HG03342 (cell line): ENCODE data around the gene KCNE3.

ENCODE experiments used
- ATAC-seq: cut with Tn5 transposase; IDR thresholded peaks from one replicate; pipeline ENCODE4 v1.9.1; 2021; ENCODE audit warnings: mild to moderate bottlenecking, moderate library complexity; ENCODE audit not compliant: unreplicated experiment

Gene KCNE3

DNA sequence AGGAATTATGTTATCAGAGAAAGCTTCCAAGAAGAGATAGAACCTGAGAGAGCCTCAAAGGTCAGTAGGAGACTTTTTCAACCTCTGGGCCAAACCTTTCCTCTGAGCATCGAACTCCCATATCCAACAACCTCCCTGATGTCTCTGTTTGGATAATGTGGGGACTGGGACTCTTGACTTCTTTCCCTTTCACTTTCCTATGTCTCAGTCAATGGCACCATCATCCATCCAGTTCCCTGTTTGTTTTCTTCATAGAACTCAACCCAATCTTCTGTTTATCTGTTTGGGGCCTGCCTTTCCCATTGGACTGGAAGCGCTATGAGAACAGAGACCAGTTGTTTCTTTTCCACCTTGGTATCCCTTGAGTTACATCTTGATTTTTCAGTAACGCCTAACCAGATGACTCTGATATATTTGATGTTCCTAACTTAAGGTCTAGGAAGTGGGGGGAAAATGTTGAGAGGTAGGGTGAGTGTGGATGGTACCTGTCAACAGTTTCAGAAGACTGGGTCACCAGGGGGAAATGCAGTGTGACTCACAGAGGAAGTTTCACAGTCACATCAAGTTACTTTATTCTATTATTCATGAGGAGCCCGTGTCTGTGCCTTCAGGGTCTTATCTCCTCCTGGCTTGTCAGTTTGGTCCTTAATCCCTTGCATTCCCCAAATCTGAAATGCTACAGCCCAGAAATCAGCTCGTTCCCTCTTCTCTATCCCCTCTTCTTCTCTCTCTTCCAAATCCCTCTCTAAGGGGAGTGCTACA, 4.5 kb upstream of the KCNE3 start:
- no peak for ATAC-seq

DNA sequence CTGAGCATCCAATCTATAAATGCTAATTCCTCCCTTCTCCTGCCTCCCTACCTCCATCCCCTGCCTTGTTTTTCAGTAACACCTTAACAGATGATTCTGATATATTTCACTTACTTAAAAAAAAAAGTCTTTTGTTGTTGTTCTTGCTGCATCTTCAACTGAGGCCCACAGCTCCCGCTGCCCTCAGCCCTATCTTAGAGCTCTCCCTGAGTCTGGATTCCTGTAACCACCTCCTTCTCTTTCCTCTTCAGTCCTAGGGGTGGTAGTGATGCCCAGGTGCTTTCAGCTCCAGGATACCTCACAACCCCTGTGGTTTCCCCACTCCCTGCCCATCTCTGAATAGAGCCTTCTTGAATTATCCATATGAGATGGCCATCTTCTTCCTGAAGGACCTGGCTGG, 3.7 kb upstream of the KCNE3 start:
- no peak for ATAC-seq

DNA sequence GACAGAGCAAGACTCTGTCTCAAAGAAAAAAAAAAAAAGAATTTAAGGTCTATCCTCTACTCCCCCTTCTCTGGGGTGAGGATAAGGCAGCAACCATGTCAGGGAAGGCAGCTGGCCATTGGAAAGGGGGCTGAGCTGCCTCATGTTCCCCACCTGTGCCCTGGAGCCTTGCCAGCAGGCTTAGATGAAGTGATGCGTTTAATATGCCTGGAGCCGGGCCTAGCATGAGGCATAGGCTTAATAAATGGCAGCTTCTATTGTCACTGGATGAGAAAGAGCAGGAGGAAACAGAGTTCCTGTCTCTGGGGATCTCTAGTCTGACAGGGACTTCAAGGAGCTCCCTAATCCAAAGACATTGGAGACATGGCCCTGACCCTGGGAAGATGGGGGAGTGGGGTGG, 3.2 kb upstream of the KCNE3 start:
- no peak for ATAC-seq

DNA sequence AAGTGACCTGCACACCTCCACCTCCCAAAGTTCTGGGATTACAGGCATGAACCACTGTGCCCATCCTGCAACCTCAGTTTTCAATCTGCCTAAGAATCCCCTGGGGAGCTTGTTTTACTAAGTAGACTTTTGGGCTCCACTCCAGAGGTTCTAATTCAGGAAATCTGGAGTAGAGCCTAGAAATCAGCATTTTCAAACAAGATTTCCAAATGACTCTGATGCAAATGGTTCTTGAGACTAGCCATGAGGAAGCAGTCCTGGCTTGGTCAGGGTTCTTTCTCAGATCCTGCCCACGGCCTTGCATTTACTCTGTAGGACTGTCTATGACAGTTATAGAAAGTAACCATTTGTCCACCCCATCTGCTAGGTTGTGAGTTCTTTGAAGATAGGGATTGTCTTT, 1.6 kb upstream of the KCNE3 start:
- ATAC-seq, result no peak

DNA sequence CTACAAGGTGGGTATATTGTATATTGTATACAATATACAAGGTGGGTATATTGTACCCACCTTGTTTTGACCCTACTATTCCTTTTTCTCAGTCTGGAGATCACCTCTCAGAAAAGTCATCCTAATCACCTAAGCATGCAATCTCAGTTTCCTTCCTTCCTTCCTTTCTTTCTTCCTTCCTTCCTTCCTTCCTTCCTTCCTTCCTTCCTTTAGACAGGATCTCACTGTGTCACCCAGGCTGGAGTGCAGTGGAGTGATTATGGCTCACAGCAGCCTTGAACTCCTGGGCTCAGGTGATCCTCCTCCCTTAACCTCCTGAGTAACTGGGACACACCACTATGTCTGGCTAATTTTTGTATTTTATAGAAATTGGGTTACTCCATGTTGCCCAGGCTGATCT, 1.2 kb upstream of the KCNE3 start:
- no peak for ATAC-seq

DNA sequence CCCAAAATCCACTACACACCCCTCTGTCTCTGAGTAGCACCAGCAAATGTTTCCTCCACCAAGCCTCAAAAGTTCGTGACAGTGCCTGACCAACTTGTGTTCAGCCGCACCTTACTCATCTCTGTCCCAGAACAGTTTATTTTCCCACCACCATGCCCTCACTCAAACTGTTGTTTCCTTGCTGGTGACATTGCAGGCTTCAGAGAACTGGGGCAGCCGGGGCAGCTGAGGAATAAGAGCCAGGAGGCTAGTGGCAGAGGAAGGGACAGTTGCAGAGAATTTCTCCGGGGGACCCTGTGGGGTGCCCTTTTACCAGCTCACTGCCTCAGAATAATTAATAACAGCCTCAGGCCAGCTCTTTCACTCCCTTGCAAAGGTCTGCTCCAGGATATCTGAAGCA, 709 bp upstream of the KCNE3 start:
- no peak for ATAC-seq

DNA sequence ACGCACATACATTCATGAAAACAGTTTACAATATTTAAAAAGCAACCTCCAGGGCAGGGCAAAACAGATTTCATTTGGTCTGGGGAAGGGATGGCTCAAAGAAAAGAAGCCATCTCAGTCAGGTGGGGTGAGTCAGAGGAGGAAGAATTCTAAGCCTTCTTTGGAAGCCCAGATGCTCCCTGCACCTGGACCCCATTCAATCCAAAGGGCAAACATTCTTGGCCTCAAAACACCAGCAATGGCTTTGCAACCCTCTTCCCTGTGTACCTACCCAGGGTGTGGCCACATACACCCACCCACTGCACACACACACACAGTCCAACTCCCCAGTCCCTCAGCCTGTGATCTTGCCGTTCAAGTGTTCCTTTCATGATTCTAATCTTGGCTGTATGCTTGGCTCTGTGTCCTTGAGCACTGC, 2.0 kb downstream of the KCNE3 start:
- no peak for ATAC-seq

DNA sequence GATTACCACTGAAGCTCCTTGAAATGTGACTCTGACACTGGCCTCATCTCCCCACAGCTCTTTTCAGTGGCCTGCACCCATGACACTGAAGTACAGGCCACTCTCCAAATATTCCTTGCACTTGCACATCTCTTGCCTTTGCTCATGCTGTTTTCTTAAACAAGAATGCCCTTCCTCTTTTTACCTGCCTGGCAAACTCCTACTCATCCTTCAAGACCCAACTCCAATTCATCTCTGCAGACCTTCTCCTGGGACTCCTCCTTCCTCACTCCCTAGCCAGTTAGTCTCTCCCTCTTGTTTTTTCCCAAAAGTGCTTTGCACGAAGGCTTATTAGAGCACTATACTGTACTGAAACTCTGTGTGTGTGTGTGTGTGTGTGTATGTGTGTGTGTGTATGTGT, 2.6 kb downstream of the KCNE3 start:
- ATAC-seq, result no peak

DNA sequence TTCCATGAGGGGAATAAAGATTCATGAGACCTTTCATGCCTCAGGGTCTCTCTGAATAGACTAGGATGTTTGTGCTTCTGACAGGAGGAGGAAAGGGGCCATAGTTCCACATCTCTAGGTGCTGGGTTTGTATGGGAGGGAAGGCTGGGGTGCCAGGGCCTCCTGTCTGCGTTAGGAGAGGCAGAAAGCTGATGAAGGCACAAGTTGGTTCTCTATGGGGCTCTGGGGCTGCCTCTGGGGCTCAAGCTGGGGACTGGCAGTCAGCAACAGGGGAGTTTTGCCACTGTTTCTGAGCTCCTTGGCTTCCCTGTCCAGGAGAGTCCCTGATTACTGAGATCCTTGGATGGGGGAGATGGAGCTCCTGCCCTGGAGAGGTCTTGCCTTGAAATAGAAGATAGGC, 4.1 kb downstream of the KCNE3 start:
- no peak for ATAC-seq

DNA sequence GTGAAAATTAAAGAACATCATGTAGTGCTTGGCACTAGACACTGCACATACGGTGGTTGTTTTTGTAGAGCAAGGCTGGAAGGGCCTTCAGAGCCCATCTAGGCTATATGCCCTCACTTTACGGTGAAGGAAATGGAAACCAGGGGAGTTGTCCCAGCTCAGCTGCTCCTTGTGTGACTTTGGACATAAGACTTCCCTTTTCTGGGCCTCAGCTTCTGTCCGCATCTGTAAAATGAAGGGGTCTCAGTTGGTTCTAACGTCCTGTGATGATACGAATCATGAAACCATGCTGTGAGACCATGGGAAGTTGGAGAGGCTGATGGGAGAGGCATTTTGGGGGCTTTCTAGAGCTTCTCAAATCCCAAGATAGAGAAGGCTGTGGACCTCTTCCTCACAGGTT, 4.7 kb downstream of the KCNE3 start:
- ATAC-seq, result no peak

DNA sequence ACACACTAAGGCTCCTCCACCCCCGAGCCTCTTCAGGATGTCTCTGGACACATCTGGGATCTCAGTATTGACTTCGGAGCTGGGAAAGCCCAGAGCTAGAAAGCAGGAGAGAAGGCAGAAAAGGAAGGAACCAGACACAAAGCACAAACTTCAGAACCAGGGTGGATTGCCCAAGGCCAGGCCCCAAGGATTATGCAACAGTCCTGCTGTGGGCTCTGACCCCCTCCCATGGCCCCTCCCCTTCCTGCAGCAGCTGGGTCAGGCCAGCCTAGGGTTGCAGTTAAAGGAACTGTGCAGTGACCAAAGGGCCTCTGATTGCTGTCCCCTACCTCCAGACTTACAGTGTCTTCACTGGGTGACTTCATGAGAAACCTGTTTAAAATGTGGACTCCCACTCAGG, 5.3 kb downstream of the KCNE3 start:
- no peak for ATAC-seq

DNA sequence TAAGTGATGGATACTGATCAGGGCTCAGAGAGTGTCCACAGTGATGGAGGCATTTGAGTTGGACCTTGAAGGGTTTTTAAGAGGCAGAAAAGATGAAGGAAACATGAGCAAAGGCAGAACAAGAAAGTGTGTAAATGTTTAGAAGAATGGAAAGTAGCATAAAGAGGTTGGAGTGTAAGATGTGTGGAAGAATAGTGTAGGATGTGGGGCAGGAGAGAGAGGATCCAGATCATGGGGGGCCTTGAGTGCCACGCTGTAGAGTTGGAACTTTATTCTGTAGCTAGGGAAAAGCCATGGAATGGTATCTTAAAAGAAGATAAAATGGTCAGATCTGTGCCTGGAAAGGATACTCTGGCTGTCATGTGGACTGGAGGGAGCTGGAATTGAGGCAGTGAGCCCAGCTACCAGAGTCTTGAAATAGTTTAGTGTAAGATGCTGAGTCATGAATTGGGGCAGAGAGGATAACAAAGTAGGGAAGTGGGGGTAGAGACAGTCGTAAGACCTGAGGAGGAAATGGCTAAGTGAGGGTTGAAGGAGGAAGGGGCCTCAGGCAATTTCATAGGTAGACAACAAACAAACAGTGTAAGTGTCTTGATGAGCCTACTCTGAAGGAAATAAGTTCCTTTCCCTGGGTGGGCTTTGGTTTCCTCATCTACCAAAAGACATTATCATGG, 6.7 kb downstream of the KCNE3 start:
- no peak for ATAC-seq

DNA sequence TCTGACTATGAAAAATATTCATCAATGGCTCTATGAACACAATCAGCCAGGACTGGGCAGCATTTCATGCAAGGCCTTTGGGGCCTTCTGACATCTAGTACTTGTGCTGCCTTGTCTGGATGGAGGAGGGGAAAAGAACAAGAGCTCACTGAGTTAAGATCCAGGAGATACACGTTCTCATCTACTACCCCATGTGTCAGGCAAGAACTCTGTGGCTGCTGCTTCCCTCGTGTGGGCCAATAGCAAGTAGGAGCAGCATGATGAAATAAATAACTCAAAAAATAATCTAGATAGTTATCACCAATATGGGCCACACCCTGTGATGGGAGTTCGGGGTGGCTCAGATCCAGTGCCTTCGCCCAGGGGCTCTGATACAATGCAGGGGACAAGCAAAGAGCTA, 7.3 kb downstream of the KCNE3 start:
- ATAC-seq, result no peak

DNA sequence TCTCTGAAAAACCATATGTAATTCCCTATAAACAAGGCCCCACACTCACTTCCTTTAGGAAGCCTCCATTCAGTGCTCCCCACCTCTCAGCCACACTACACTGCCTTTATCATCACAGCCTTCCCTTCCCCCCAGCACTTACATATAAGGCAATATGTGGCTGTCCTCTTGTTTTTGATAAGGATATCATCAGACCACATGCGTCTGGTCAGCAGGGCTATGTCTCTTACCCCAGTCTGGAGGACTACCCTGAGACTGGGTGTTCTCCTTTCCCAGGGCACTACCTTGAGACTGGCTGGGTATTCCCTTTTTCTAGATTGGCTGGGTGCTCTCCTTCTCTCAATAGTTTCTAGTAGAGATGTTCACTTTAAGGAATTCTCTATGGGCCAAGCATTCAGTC, 7.8 kb downstream of the KCNE3 start:
- no peak for ATAC-seq

DNA sequence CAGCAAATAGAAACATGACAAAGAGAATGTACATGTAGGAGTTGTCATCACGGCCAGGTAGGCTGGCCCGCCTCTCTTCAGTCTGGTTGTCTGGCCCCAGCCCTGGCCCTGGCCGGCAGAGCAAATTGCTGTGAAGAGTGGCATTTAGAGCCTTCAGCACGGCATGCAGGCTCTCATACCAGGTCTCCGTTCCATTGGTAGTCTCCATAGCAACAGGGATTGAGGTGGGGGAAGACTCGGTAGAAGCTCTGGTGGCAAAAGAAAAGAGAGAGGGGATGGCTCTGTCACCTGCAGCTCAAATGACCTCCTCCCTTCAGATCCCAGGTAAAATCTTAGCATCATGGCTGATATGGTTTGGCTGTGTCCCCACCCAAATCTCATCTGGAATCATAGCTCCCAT, 10.0 kb downstream of the KCNE3 start:
- ATAC-seq, result no peak

DNA sequence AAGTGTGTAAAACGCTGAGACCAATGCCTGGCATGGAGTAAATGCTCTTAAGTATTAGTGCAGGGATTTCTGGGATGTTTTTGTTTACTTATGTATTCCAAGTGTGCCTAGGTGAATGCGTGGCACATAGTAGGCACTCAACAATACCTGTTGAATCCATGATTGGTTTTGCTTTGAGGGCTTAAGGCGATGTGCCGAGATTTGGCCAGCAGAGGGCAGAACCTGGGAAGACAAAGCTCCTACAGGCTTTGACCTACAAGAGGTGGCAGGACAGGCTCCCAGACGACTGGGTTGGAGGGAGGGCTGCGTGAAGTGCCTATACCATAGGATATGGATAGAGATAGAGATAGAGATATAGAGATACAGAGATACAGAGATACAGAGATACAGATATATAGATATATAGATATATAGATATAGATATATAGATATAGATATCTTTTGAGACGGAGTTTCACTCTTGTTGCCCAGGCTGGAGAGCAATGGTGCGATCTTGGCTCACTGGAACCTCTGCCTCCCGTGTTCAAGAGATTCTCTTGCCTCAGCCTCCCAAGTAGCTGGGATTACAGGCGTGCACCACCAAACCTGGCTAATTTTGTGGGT, 13.9 kb downstream of the KCNE3 start:
- no peak for ATAC-seq

DNA sequence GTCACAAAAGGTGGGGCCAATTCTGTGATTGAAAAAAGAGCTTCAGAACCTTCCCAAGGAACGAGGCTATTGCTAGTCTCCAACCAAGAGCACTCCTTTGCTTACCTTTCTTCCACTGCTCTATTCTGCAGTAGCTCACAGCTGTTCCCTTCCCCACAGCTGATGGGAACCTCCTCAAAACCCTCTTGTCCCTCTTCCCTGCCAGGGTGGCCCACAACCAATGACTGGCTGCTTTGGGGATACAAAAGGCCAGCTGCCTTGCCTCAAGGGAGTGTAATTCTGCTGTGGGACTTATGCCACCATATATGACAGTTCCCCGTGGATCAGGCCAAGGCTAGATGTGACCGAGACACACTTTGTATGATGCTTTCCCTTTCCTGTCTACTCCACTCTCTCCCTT, 15.0 kb downstream of the KCNE3 start:
- no peak for ATAC-seq

DNA sequence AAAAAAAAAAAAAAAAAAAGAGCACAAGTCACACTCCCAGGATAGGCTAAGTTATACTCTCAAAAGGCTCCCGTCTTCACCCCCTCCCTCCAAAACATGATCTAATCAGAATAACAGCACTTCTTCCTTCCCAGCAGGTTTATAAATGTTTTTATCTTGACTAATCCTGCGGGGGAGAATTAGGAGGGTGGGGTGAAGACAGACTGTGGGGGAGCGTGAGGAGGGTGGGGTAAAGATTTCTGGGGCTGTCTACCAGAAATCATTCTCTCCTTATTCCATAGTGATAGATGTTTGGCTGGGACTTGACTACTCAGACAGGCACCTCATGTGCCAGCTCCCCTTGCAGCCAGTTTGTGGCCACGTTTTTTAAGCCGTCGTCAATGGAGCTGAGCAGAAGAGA, 17.0 kb downstream of the KCNE3 start:
- ATAC-seq, result no peak

DNA sequence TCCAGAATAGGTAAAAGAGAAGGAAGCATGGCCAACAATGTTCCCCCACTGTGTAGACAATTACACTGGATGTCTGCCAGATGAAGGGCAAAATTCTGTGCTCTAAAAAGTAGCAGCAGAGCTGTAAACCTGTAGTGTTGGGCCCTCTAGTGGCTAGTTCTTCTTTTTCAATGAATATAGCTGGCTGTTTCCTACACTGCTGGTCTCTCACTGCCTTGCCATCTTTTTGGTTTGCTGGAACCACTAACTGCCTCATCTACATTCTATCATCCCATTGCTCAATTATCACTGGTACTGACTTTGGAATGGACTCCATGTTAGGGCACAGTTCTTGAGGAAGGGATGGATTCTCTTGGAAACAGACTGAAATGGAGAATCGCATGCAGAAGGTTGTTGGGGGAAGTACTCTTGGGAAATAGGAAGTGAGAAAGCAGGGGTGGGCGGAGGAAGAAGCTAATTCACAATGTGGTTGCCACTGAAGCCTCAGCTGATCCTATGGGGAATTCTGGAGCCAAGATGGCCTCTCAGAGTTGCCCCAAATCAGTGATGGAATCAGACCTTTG, 17.9 kb downstream of the KCNE3 start:
- peak; percentile 66 for ATAC-seq

DNA sequence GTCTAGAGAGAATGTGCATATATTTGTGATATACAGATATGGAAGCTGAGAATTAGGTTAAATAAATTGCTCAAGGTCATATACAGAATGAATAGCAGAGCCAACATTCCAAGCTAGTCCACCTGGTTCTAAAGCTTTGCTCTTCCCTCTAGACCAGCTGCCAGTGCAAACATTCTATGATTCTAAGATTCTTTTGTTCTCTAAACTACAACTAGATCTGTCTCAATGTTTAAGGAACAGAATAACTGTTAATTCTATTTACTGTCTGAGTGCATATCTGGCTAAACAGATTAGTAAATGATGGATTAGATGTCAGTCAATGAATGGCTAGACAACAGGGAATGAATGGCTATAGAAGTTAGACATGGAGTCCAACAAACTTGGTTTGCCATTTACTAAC, 19.6 kb downstream of the KCNE3 start:
- no peak for ATAC-seq

DNA sequence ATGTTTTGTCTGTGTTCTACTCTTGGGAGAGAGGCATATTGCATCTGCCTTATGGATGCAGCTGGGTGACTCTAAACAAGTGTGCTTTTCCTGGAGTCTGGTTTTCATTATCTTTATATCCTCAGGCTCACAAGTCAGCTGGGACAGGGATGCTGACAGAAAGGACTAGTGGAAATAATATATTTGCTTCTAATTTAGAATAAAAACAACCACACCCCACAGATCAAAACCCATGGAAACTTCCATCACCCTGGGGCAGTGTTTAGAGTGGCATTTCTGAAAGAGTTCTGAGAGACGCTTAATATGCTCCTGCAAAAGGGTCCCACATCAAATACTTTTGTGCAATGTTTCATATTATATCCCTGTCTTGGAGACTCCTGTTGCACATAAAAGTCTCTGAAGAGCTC, 20.8 kb downstream of the KCNE3 start:
- no peak for ATAC-seq

DNA sequence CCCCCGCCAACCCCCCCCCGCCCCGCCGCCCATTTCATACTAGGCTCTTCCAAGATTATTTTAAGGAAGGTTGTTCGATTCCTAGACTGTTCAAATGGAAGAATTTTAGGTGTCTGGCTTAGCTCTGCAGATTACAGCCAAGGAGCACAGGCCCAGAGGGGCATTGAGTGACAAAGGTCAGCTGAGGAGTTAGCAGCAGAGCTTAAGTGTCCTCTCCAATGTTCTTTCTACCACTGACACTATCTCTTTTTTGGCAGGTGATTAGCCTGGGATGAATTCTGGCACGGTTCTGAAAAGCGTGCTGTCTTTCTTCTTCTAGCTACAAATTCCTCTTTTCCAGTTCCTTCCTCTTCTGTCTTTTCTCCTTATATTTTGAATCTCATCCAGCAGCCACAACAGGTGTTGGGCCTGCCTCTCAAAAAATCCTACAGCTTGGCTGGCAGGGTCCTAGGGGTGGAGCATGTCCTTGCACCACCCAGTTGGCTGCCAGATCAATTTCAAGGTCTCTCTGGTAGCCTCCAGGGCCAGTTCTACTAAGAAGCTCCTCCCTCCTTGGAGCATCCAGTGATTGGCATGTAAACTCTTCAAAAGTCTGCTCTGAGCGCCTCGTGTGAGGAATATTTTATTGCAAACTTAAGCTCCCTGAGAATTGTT, 23.0 kb downstream of the KCNE3 start:
- no peak for ATAC-seq
